NB4 (cell line): ENCODE measurements around the gene NAB1.

Source experiments
- MYC ChIP-seq: IDR thresholded peaks from 2 replicates; pipeline ENCODE4 v1.6.1; 2011; ENCODE audit warnings: low read depth, low read length
- POLR2A ChIP-seq: IDR thresholded peaks from 2 replicates; pipeline ENCODE4 v1.6.1; 2011; ENCODE audit warnings: mild to moderate bottlenecking; ENCODE audit not compliant: insufficient read length; ENCODE audit errors: extremely low read depth
- TF ChIP-seq, protein P1 (sequence below): IDR thresholded peaks from one replicate; pipeline ENCODE4 v1.5.1; 2012; ENCODE audit warnings: low read depth, low read length
- TF ChIP-seq, protein P2 (sequence below): IDR thresholded peaks from 2 replicates; pipeline ENCODE4 v1.6.1; 2011; ENCODE audit warnings: low read depth, low read length

DNA sequence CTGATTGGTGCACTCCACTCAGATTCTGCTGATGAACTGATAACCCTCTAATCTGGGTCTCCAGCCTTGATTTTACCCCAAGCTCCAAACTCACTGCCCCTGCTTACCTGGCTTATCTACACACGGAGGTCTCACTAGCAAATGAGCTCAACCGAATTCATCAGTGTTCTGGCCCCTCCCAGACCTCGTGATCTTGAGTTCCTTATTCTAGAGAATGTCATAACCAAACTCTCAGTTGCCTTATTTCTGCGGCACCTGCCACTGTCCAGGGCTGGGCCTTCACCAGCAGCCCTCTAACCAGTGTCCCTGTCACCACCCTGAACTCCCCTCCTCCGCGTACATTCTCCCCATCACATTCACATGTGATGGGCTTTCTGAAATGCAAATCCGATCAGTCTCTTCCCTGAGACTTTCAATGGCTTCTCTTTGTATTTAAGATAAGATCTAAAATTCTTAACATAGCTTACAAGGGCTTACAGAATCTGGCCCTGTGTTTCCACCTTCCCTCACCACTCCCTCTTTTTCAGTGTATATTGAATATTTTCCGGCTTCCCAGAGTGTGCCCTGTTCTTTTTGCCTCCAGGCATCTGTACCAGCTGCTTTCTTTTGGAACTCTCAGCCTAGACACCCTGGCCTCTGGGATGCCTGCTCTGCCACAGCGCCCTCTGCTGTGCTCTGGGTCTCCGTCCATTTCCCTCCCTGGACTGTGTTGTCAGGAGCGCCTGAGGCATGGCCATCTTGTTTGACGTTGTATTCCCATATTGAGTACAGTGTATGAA is 31.1 kb downstream of the NAB1 start:
- TF ChIP-seq, protein P1, sequence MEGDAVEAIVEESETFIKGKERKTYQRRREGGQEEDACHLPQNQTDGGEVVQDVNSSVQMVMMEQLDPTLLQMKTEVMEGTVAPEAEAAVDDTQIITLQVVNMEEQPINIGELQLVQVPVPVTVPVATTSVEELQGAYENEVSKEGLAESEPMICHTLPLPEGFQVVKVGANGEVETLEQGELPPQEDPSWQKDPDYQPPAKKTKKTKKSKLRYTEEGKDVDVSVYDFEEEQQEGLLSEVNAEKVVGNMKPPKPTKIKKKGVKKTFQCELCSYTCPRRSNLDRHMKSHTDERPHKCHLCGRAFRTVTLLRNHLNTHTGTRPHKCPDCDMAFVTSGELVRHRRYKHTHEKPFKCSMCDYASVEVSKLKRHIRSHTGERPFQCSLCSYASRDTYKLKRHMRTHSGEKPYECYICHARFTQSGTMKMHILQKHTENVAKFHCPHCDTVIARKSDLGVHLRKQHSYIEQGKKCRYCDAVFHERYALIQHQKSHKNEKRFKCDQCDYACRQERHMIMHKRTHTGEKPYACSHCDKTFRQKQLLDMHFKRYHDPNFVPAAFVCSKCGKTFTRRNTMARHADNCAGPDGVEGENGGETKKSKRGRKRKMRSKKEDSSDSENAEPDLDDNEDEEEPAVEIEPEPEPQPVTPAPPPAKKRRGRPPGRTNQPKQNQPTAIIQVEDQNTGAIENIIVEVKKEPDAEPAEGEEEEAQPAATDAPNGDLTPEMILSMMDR, result peak; percentile 78
- no peak for TF ChIP-seq POLR2A
- TF ChIP-seq, protein P2, sequence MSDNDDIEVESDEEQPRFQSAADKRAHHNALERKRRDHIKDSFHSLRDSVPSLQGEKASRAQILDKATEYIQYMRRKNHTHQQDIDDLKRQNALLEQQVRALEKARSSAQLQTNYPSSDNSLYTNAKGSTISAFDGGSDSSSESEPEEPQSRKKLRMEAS, result no peak
- TF ChIP-seq MYC, result no peak
